Urothelium cell line (cell line): ENCODE data around the gene HABP4.

Experiments
- DNase-seq: peaks from one replicate; pipeline ENCODE4 v3.0.0; 2011; ENCODE audit warnings: low spot score, mixed read lengths
- FAIRE-seq: peaks from 2 replicates; lab custom pipeline; 2011; peaks lifted over from hg19 to GRCh38; lab: Jason Lieb, UNC

The HABP4 gene

GRCh38 chr9:96449845-96450612 lies at the start of gene HABP4:
Gene HABP4, plus strand, starts transcription at chr9:96450169. Its CDS starts 111 bp downstream, at chr9:96450280.
- peak; percentile 46 for FAIRE-seq
- DNase-seq = peak; percentile 98

GRCh38 chr9:96408409-96409280 lies 41.3 kb upstream of the HABP4 start:
- DNase-seq (no peak), FAIRE-seq (no peak)

GRCh38 chr9:96411129-96411838 lies 38.7 kb upstream of the HABP4 start:
- DNase-seq = no peak

GRCh38 chr9:96412174-96412913 lies 37.6 kb upstream of the HABP4 start:
- DNase-seq (no peak), FAIRE-seq (no peak)

More at GRCh38 chr9:96411129-96411838, 38.7 kb upstream of the HABP4 start:
- FAIRE-seq = no peak

GRCh38 chr9:96413302-96414221 lies 36.4 kb upstream of the HABP4 start:
- FAIRE-seq (no peak), DNase-seq (no peak)

GRCh38 chr9:96417051-96417586 lies 32.9 kb upstream of the HABP4 start:
- FAIRE-seq (no peak), DNase-seq (peak; percentile 91)

- FAIRE-seq (no peak), DNase-seq (no peak)
Observed at GRCh38 chr9:96417661-96418082, 32.3 kb upstream of the HABP4 start.

GRCh38 chr9:96418083-96418919 lies 31.7 kb upstream of the HABP4 start, which contains the start of gene ZNF367:
Gene ZNF367, minus strand, starts transcription at chr9:96418370. Its CDS starts 338 bp downstream, at chr9:96418032.
- DNase-seq (peak; percentile 97), FAIRE-seq (no peak)

GRCh38 chr9:96418920-96419690 lies 30.9 kb upstream of the HABP4 start:
- DNase-seq (peak; percentile 78), FAIRE-seq (no peak)

- DNase-seq = no peak
- no peak for FAIRE-seq
Observed at GRCh38 chr9:96419691-96419969, 30.3 kb upstream of the HABP4 start.

GRCh38 chr9:96420468-96421219 lies 29.3 kb upstream of the HABP4 start:
- FAIRE-seq (peak; percentile 5), DNase-seq (peak; percentile 83)

GRCh38 chr9:96423322-96423984 lies 26.5 kb upstream of the HABP4 start:
- DNase-seq (no peak), FAIRE-seq (no peak)

GRCh38 chr9:96423985-96424336 lies 26.0 kb upstream of the HABP4 start:
- FAIRE-seq (no peak), DNase-seq (no peak)

- FAIRE-seq (no peak), DNase-seq (no peak)
Observed at GRCh38 chr9:96425500-96426169, 24.3 kb upstream of the HABP4 start.

GRCh38 chr9:96429732-96430131 lies 20.2 kb upstream of the HABP4 start:
- DNase-seq (no peak), FAIRE-seq (no peak)

GRCh38 chr9:96430377-96430776 lies 19.6 kb upstream of the HABP4 start:
- FAIRE-seq = no peak
- no peak for DNase-seq
